HCT116 (cell line): ENCODE results near the gene BCL11B. TPM values are rescaled to one million over a fixed set of nuclear protein-coding genes. Genes with fewer than 3 reads are reported as not detected.

ENCODE experiments used
- ATAC-seq: fragments of 200-7000 bp; cut with Tn5 transposase; 2 replicates; pipeline ENCODE4 v1.9.1; 2020; ENCODE audit warnings: mild to moderate bottlenecking, moderate library complexity
- BruUV-seq: library from RNA; stranded (reverse); fragments of 400-500 nt; replicated peaks from 2 replicates; lab custom pipeline; 2021; lab: Mats Ljungman, UMichigan
- CTCF ChIA-PET: fragments of 300-600 bp; sonication (Branson Sonifier 250); formaldehyde crosslinking; loops from one replicate; lab custom pipeline; 2021; ENCODE audit warnings: antibody characterized with exemption; lab: Charles Lee
- POLR2A ChIA-PET: fragments of 300-600, 350-600 bp; sonication (Branson Sonifier 250); formaldehyde crosslinking; loops from one replicate; lab custom pipeline; 2021; ENCODE audit warnings: antibody characterized with exemption; lab: Charles Lee
- RAD21 ChIA-PET, 2 experiments: fragments of 300-600 bp; sonication (Branson Sonifier 250); formaldehyde crosslinking; loops; one replicate each; lab custom pipeline; 2023; ENCODE audit warnings: low total read pairs in 2 of 2; ENCODE audit not compliant: uncharacterized antibody in 2 of 2, unreplicated experiment in 2 of 2, low non-redundant PET in 1 of 2; lab: Charles Lee
- DNase-seq: peaks from one replicate; pipeline ENCODE4 v3.0.0-alpha.2; 2010; ENCODE audit warnings: low read depth, low spot score
- H2AFZ ChIP-seq: fragments of 200-600 bp; shearing (Covaris generic), sonication (generic); 2 replicates; pipeline ENCODE4 v1.6.1; 2017; ENCODE audit warnings: low read depth, mixed run types, mixed read lengths, antibody characterized with exemption, low read length; ENCODE audit not compliant: poor library complexity, severe bottlenecking
- H3K27ac ChIP-seq: 2 replicates; pipeline ENCODE4 v1.5.1; 2012; ENCODE audit warnings: low read depth, low read length
- H3K27me3 ChIP-seq: fragments of 200-600 bp; sonication (generic); 2 replicates; pipeline ENCODE4 v1.6.1; 2016; ENCODE audit warnings: mixed run types, low read length, mixed read lengths; ENCODE audit not compliant: insufficient read depth
- H3K36me3 ChIP-seq, 2 experiments: fragments of 200-500 bp in 1 of 2; fragments of 200-600 bp in 1 of 2; sonication (Bioruptor generic) in 1 of 2; sonication (generic) in 1 of 2; 2 replicates each; pipeline versions ENCODE4 v1.5.1 to v1.6.1; 2014 to 2016; ENCODE audit warnings: low read length in 2 of 2, inconsistent platforms in 1 of 2, mixed read lengths in 1 of 2, mixed run types in 1 of 2; ENCODE audit not compliant: insufficient read depth in 2 of 2, control insufficient read depth in 1 of 2
- H3K4me1 ChIP-seq, 2 experiments: fragments of 200-600 bp in 1 of 2; sonication (generic) in 1 of 2; 2 replicates each; pipeline versions ENCODE4 v1.5.1 to v1.6.1; 2012 to 2017; ENCODE audit warnings: low read length in 2 of 2, inconsistent platforms in 1 of 2, mild to moderate bottlenecking in 1 of 2, mixed read lengths in 1 of 2, mixed run types in 1 of 2, moderate library complexity in 1 of 2; ENCODE audit not compliant: insufficient read depth in 2 of 2, control insufficient read depth in 1 of 2
- H3K4me2 ChIP-seq: fragments of 200-600 bp; sonication (generic); 2 replicates; pipeline ENCODE4 v1.6.1; 2017; ENCODE audit warnings: mixed run types, low read length, mixed read lengths
- H3K4me3 ChIP-seq, 2 experiments: fragments of 200-600 bp in 1 of 2; sonication (generic) in 1 of 2; replicated peaks in 1 of 2; 2 replicates each; pipeline ENCODE4 v1.5.1; 2011 to 2016; ENCODE audit warnings: low read length in 2 of 2, control low read depth in 1 of 2, low read depth in 1 of 2, mild to moderate bottlenecking in 1 of 2, mixed read lengths in 1 of 2, mixed run types in 1 of 2
- H3K79me2 ChIP-seq: fragments of 200-600 bp; sonication (generic); 2 replicates; pipeline ENCODE4 v1.6.1; 2017; ENCODE audit warnings: mild to moderate bottlenecking, mixed run types, low read length, moderate library complexity, mixed read lengths; ENCODE audit not compliant: insufficient read depth
- H3K9ac ChIP-seq: fragments of 200-600 bp; sonication (generic); 2 replicates; pipeline ENCODE4 v1.6.1; 2016; ENCODE audit warnings: low read length, mixed read lengths
- H3K9me2 ChIP-seq: fragments of 200-600 bp; sonication (generic), shearing (Covaris generic); 2 replicates; pipeline ENCODE4 v1.6.1; 2017; ENCODE audit warnings: mixed run types, mild to moderate bottlenecking, moderate library complexity; ENCODE audit not compliant: insufficient read depth
- H3K9me3 ChIP-seq, 2 experiments: fragments of 200-500 bp in 1 of 2; fragments of 200-600 bp in 1 of 2; sonication (Bioruptor generic) in 1 of 2; sonication (generic) in 1 of 2; 2 replicates each; pipeline ENCODE4 v1.6.1; 2014 to 2017; ENCODE audit warnings: low read length in 2 of 2, mixed read lengths in 2 of 2, inconsistent platforms in 1 of 2, low read depth in 1 of 2, mild to moderate bottlenecking in 1 of 2, mixed run types in 1 of 2, moderate library complexity in 1 of 2; ENCODE audit not compliant: control insufficient read depth in 1 of 2, insufficient read depth in 1 of 2
- H4K20me1 ChIP-seq: fragments of 200-600 bp; sonication (generic), shearing (Covaris generic); 2 replicates; pipeline ENCODE4 v1.6.1; 2017; ENCODE audit warnings: mixed run types, mild to moderate bottlenecking, moderate library complexity; ENCODE audit not compliant: insufficient read depth
- CBX3 ChIP-seq: IDR thresholded peaks from 2 replicates; pipeline ENCODE4 v1.6.1; 2012; ENCODE audit warnings: low read depth
- CEBPB ChIP-seq: IDR thresholded peaks from 2 replicates; pipeline ENCODE4 v1.6.1; 2012; ENCODE audit warnings: low read depth
- CTCF ChIP-seq, 3 experiments: fragments of 200-600 bp in 1 of 3; sonication (generic) in 1 of 3; IDR thresholded peaks in 2 of 3; conservative IDR thresholded peaks in 1 of 3; 2 replicates each; pipeline ENCODE4 v1.5.1; 2012 to 2017; ENCODE audit warnings: low read depth in 2 of 3, low read length in 2 of 3, antibody characterized with exemption in 1 of 3, borderline replicate concordance in 1 of 3, control low read depth in 1 of 3, mild to moderate bottlenecking in 1 of 3, mixed read lengths in 1 of 3, mixed run types in 1 of 3, moderate library complexity in 1 of 3; ENCODE audit not compliant: insufficient read depth in 1 of 3
- ELF1 ChIP-seq: IDR thresholded peaks from 2 replicates; pipeline ENCODE4 v1.6.1; 2012; ENCODE audit warnings: low read depth, borderline replicate concordance
- EZH2phosphoT487 ChIP-seq: fragments of 200-600 bp; IDR thresholded peaks from 2 replicates; pipeline ENCODE4 v1.6.1; 2018; ENCODE audit warnings: antibody characterized with exemption, borderline replicate concordance
- FOSL1 ChIP-seq: IDR thresholded peaks from 2 replicates; pipeline ENCODE4 v1.6.1; 2012; ENCODE audit warnings: low read depth
- JUND ChIP-seq: IDR thresholded peaks from 2 replicates; pipeline ENCODE4 v1.6.1; 2012
- MAX ChIP-seq: IDR thresholded peaks from 2 replicates; pipeline ENCODE4 v1.6.1; 2012
- POLR2AphosphoS5 ChIP-seq: IDR thresholded peaks from 2 replicates; pipeline ENCODE4 v1.6.1; 2011; ENCODE audit warnings: mild to moderate bottlenecking, low read depth, low read length, moderate library complexity
- RAD21 ChIP-seq: IDR thresholded peaks from 2 replicates; pipeline ENCODE4 v1.6.1; 2012; ENCODE audit warnings: low read depth, mild to moderate bottlenecking
- REST ChIP-seq: IDR thresholded peaks from 2 replicates; pipeline ENCODE4 v1.6.1; 2012; ENCODE audit warnings: low read depth
- SP1 ChIP-seq: IDR thresholded peaks from 2 replicates; pipeline ENCODE4 v1.6.1; 2012; ENCODE audit warnings: low read depth
- SRF ChIP-seq: IDR thresholded peaks from 2 replicates; pipeline ENCODE4 v1.6.1; 2012; ENCODE audit warnings: low read depth
- YY1 ChIP-seq: IDR thresholded peaks from 2 replicates; pipeline ENCODE4 v1.6.1; 2011; ENCODE audit warnings: low read length, low read depth, moderate library complexity, mild to moderate bottlenecking; ENCODE audit not compliant: insufficient replicate concordance; ENCODE audit errors: extremely low read depth
- ZFX ChIP-seq: fragments of 450-650 bp; IDR thresholded peaks from 2 replicates; pipeline ENCODE4 v1.6.1; 2017
- ZNF274 ChIP-seq: fragments of 200-500 bp; sonication (Bioruptor generic); IDR thresholded peaks from 2 replicates; pipeline ENCODE4 v1.6.1; 2014; ENCODE audit warnings: mild to moderate bottlenecking, low read depth, low read length, inconsistent platforms
- intact Hi-C: fragments of 100-400 bp; cut with micrococcal nuclease; formaldehyde crosslinking; loops from 2 replicates; pipeline ENCODE4 v1.10.0; 2022
- total RNA-seq: library from RNA; stranded (reverse); gene quantifications from one replicate; pipeline ENCODE4 v1.2.1, GENCODE V29; 2021; ENCODE audit not compliant: unreplicated experiment

The BCL11B gene
- total RNA-seq, 1 experiment from 2014 or later = 1.1 TPM

- no peak overlapping the region for H3K27ac ChIP-seq
- H3K27me3 ChIP-seq = no peaks in the 10 kb centered on the region; the same call in none of the 2 replicates
- ATAC-seq (no peak), DNase-seq (no peak)
- H4K20me1 ChIP-seq = no peaks in the 10 kb centered on the region
- H3K36me3 ChIP-seq = no peaks in the 10 kb centered on the region
- H3K9me3 ChIP-seq = no peaks in the 10 kb centered on the region
- RAD21 ChIA-PET = no interaction called here
- H3K79me2 ChIP-seq = no peaks in the 10 kb centered on the region
- H3K4me2 ChIP-seq = no peak overlapping the region
- BruUV-seq = no TSS peak
- no peak overlapping the region for H2AFZ ChIP-seq
- H3K9me2 ChIP-seq = no peaks in the 10 kb centered on the region
- no peak overlapping the region for H3K4me3 ChIP-seq
- peaks cover 3 to 11% of the 10 kb centered on the region in 2 experiments; a peak in 2 of 4 replicates for H3K4me1 ChIP-seq
- H3K9ac ChIP-seq = no peak overlapping the region
- TF ChIP-seq POLR2AphosphoS5 = no peak
- intact Hi-C loops = no loop called here
- POLR2A ChIA-PET = no interaction called here
- CTCF ChIA-PET = no interaction called here
Observed at GRCh38 chr14:99242238-99242637, 29.8 kb downstream of the BCL11B start.

- Histone ChIP-seq H2AFZ (no peak overlapping the region), H3K9me3 (no peaks in the 10 kb centered on the region), H3K27me3 (no peaks in the 10 kb centered on the region; the same call in 1 of the 2 replicates), H3K36me3 (no peaks in the 10 kb centered on the region), H3K4me3 (no peak overlapping the region), H4K20me1 (no peaks in the 10 kb centered on the region), H3K4me1 (peaks cover 3 to 11% of the 10 kb centered on the region in 2 experiments; a peak in 2 of 4 replicates), H3K27ac (no peak overlapping the region), H3K4me2 (no peak overlapping the region), H3K9me2 (no peaks in the 10 kb centered on the region), H3K9ac (no peak overlapping the region), H3K79me2 (no peaks in the 10 kb centered on the region)
- ChIA-PET RAD21 (no interaction called here), CTCF (no interaction called here), POLR2A (no interaction called here)
- no peak for ATAC-seq
- DNase-seq = no peak
- intact Hi-C loops = no loop called here
- BruUV-seq = no TSS peak
- TF ChIP-seq CBX3 (no peak), REST (no peak), SRF (no peak), CTCF (IDR thresholded peaks at IDR 0.05 in 2 of 3, conservative IDR thresholded peaks at IDR 0.05 in 1 of 3; ENCODE audit: borderline replicate concordance in 1 of 3, insufficient read depth in 1 of 3, low read depth in 2 of 3, low read length in 2 of 3) (no peak), YY1 (no peak), ZNF274 (no peak), CEBPB (no peak), MAX (no peak), RAD21 (no peak), JUND (no peak), SP1 (no peak), ZFX (no peak), FOSL1 (no peak), ELF1 (no peak), EZH2phosphoT487 (no peak)
Observed at GRCh38 chr14:99241325-99242010, 30.5 kb downstream of the BCL11B start.
